Measurements from ENCODE around the gene SYNJ2. TPM values are rescaled to one million over a fixed set of nuclear protein-coding genes. Genes with fewer than 3 reads are reported as not detected.

Gene SYNJ2
- total RNA-seq, 2 donors from 2014 or later = 30.6 to 48.5 TPM

DNA sequence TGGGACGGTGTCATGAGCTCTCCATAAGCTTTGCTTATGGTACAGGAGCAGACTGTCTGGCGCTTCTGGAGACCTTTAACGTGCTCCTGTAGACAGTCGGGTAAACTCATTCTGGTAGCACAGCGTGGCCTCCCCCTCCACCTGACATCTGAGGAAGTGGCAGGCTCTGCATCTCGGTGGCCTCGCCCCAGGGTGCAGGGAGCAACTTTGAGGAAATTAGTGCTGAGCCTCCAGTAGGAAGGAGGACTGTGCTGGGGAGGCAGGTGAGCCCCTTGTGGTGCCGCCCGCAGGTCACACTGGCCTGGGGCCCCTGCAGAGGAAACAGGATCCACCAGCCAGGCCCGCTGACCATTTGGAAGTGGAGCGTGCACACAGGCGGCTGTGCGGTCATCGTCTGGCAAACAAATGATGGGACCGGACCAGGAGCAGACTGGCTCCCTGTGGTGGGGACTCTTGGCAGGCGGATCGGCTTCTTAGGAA is 57.9 kb downstream of the SYNJ2 start:
- H3K27ac ChIP-seq = peak overlapping the region; percentile 88 to 97
- DNase-seq (ENCODE audit: low spot score) (no peak), ATAC-seq (ENCODE audit: insufficient number of reproducible peaks, low FRiP score, low read depth) (no peak)

DNA sequence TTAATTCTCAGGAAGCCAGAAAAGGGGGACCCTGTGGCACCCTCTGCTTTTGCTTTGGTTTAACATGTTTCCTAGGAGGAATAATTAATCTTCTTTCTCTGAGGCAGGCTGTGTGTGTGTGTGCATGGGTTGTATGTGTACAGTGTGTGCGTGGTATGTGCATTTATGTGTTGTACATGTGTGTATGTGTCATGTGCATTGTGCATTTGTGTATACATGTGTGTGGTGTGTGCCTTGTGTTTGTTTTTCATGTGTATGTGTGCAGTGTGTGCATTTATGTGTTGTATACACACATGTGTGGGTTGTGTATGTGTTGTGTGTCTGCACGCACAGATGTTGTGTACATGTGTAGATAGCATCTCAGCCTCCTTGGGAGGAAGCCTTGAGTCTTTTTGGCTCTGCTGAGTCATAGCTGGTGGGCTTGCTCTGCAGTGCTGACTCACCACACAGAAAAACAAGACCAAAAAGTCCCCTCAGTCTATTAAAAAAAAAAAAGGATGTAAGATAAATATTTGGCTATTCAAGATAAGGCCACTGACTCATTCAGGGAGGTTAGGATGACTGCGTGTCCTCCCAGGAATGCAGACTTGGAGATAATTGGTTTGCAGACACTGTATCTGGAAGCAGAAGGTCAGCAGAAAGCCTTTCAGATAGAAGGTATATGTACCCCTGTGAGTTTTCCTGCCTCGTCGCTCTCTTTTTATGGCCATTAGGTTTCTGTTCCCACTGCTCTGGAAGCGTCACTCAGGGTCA is 58.6 kb downstream of the SYNJ2 start:
- Histone ChIP-seq H3K36me3 (no peaks in the 10 kb centered on the region), H3K27ac (peak overlapping the region; percentile 88 to 97), H3K27me3 (replicated peaks; ENCODE audit: insufficient read depth) (no peaks in the 10 kb centered on the region), H3K4me3 (peak overlapping the region; percentile 10), H3K9me3 (no peaks in the 10 kb centered on the region), H3K4me1 (ENCODE audit: control insufficient read depth in 1 of 2, low read depth in 2 of 2) (peaks cover 49 to 80% of the 10 kb centered on the region in 2 donors)
- DNase-seq (ENCODE audit: low spot score) = no peak
- TF ChIP-seq, protein P1, sequence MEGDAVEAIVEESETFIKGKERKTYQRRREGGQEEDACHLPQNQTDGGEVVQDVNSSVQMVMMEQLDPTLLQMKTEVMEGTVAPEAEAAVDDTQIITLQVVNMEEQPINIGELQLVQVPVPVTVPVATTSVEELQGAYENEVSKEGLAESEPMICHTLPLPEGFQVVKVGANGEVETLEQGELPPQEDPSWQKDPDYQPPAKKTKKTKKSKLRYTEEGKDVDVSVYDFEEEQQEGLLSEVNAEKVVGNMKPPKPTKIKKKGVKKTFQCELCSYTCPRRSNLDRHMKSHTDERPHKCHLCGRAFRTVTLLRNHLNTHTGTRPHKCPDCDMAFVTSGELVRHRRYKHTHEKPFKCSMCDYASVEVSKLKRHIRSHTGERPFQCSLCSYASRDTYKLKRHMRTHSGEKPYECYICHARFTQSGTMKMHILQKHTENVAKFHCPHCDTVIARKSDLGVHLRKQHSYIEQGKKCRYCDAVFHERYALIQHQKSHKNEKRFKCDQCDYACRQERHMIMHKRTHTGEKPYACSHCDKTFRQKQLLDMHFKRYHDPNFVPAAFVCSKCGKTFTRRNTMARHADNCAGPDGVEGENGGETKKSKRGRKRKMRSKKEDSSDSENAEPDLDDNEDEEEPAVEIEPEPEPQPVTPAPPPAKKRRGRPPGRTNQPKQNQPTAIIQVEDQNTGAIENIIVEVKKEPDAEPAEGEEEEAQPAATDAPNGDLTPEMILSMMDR (IDR thresholded peaks at IDR 0.05) = no peak
- peak; percentile 76 for ATAC-seq (ENCODE audit: insufficient number of reproducible peaks, low FRiP score, low read depth)

More for the DNA sequence above, 57.9 kb downstream of the SYNJ2 start:
- TF ChIP-seq, protein P1 (IDR thresholded peaks at IDR 0.05) = no peak
- no peaks in the 10 kb centered on the region for H3K27me3 ChIP-seq (replicated peaks; ENCODE audit: insufficient read depth)
- H3K9me3 ChIP-seq = no peaks in the 10 kb centered on the region
- peaks cover 49 to 75% of the 10 kb centered on the region in 2 donors for H3K4me1 ChIP-seq (ENCODE audit: control insufficient read depth in 1 of 2, low read depth in 2 of 2)
- peak overlapping the region; percentile 10 for H3K4me3 ChIP-seq
- no peaks in the 10 kb centered on the region for H3K36me3 ChIP-seq

DNA sequence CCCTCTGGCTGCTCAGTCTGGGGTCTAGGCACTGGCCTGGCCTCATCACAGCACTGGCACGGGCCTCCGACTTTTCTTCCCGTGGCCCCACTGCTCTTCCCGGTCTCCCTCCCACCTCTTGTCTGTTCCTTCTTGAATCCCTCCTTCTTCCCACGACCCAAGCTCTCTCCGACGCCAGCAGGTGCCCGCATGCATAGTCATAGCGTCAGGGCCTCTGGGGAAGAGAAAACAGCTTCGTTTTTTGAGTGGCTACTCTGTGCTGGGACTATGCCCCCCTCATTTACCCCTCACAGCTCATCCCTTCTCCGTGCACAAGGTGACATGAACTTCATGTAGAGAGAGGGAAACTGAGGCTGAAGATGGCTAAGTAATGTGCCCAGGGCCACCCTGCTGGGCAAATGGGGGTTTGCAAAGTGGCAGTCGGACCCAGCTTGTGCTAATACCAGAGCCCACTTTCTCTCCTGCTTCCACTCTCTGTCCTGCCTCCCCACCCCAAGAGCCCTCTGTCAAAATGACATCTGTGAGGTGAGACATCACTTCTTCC is 59.2 kb downstream of the SYNJ2 start:
- ATAC-seq (ENCODE audit: insufficient number of reproducible peaks, low FRiP score, low read depth) = peak; percentile 8
- TF ChIP-seq, protein P1 (IDR thresholded peaks at IDR 0.05) = no peak

DNA sequence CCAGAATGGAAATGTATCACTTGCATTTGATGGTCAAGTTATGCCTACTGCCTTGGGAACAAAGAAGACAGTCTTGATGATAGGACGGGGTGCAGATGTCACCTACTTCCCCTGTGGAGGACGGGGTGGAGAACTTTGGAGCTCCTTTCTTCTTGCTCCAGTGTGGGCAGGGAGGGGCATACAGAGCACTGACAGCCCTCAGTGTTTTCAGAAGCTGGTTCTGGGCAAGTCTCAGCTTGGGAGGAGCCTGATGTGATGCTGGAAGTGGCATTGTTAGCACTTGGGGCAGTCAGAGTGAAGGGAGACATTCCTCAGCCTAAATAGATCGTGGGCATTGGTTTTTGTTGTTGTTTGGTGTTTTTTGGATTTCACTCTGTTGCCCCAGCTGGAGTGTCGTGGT is 59.7 kb downstream of the SYNJ2 start:
- no peaks in the 10 kb centered on the region for H3K9me3 ChIP-seq
- H3K27ac ChIP-seq = peak overlapping the region; percentile 88 to 97
- no peak for ATAC-seq (ENCODE audit: insufficient number of reproducible peaks, low FRiP score, low read depth)
- H3K4me3 ChIP-seq = no peak overlapping the region
- no peaks in the 10 kb centered on the region for H3K36me3 ChIP-seq
- TF ChIP-seq, protein P1 (IDR thresholded peaks at IDR 0.05) = no peak
- no peak for DNase-seq (ENCODE audit: low spot score)
- H3K4me1 ChIP-seq (ENCODE audit: control insufficient read depth in 1 of 2, low read depth in 2 of 2) = peaks cover 49 to 92% of the 10 kb centered on the region in 2 donors
- H3K27me3 ChIP-seq (replicated peaks; ENCODE audit: insufficient read depth) = no peaks in the 10 kb centered on the region

More for the DNA sequence above, 59.2 kb downstream of the SYNJ2 start:
- Histone ChIP-seq H3K27me3 (replicated peaks; ENCODE audit: insufficient read depth) (no peaks in the 10 kb centered on the region), H3K4me1 (ENCODE audit: control insufficient read depth in 1 of 2, low read depth in 2 of 2) (peaks cover 49 to 87% of the 10 kb centered on the region in 2 donors), H3K4me3 (no peak overlapping the region), H3K36me3 (no peaks in the 10 kb centered on the region), H3K27ac (peak overlapping the region; percentile 88 to 97), H3K9me3 (no peaks in the 10 kb centered on the region)
- no peak for DNase-seq (ENCODE audit: low spot score)

DNA sequence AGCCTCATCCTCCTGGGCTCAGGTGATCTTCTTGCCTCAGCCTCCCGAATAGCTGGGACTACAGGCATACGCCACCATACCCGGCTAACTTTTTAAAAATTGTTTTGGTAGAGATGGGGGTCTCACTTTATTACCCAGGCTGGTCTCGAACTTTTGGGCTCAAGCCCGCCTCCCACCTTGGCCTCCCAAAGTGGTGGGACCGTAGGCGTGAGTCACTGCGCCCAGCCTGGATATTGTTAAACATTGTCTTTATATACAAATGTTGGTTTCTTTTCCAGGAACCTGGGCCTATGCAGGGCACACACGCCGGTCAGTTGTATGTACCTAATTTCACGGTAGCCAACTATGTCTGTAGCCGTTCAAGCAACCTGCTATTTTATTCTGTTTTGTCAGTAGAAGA is 60.1 kb downstream of the SYNJ2 start:
- DNase-seq (ENCODE audit: low spot score) (no peak), ATAC-seq (ENCODE audit: insufficient number of reproducible peaks, low FRiP score, low read depth) (no peak)
- no peaks in the 10 kb centered on the region for H3K9me3 ChIP-seq
- no peak overlapping the region for H3K4me3 ChIP-seq
- peaks cover 50 to 96% of the 10 kb centered on the region in 2 donors for H3K4me1 ChIP-seq (ENCODE audit: control insufficient read depth in 1 of 2, low read depth in 2 of 2)
- no peaks in the 10 kb centered on the region for H3K36me3 ChIP-seq
- peak overlapping the region; percentile 88 to 97 for H3K27ac ChIP-seq
- H3K27me3 ChIP-seq (replicated peaks; ENCODE audit: insufficient read depth) = no peaks in the 10 kb centered on the region
- TF ChIP-seq, protein P1 (IDR thresholded peaks at IDR 0.05) = no peak
